Hepatocyte (in vitro differentiated cells): ENCODE results near the gene UTF1.
A peak's percentile ranks its signal among the peaks of the same experiment; 100 is the strongest.

Experiments used
- CTCF ChIP-seq: fragments of 200-600 bp; sonication (generic); IDR thresholded peaks from 2 replicates; pipeline ENCODE4 v1.5.1; 2016; ENCODE audit warnings: antibody characterized with exemption, mild to moderate bottlenecking; ENCODE audit not compliant: poor library complexity
- EZH2 ChIP-seq: fragments of 200-600 bp; sonication (generic); IDR thresholded peaks from 2 replicates; pipeline ENCODE4 v1.6.1; 2016; ENCODE audit warnings: antibody characterized with exemption, mild to moderate bottlenecking, borderline replicate concordance

DNA sequence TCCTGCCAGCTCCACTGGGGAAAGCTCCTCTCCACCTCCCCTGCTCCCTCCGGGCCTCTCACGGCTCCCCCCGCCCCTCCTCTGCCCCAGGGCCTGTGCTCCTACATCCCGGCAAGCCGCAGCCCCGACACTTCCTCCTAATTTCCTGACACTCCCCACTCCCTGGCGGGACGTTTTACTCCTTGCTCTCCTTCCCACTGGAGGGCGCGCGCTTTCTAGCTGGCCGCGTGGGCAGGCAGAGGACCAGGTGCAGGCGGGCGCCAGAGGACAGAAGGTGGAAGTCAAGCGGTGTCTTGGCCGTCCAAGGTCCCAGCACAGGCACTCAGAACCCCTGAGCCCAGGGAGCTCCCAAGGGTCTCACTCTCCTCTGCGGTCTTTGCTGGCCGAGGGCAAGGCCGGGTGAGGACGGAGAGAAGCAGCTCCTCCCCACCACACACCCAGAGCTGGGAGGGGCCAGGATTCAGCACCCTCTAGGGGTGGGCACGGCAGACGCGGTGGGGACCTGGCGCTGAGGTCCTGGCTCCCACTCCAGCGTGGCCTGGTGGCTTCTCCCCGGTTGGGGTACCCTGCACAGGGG, 27.6 kb downstream of the UTF1 start:
- TF ChIP-seq CTCF (peak; percentile 45), EZH2 (no peak)
